GM18858 (cell line): Measurements from ENCODE around the gene SLC25A26.
"Not testable (repeated sequence)": the region's sequence is repeated elsewhere in the genome, so short reads cannot be mapped to it uniquely, and the experiment has no call there.

ENCODE experiments used
- ATAC-seq: cut with Tn5 transposase; IDR thresholded peaks from one replicate; pipeline ENCODE4 v1.9.1; 2021; ENCODE audit not compliant: unreplicated experiment

The SLC25A26 gene

DNA sequence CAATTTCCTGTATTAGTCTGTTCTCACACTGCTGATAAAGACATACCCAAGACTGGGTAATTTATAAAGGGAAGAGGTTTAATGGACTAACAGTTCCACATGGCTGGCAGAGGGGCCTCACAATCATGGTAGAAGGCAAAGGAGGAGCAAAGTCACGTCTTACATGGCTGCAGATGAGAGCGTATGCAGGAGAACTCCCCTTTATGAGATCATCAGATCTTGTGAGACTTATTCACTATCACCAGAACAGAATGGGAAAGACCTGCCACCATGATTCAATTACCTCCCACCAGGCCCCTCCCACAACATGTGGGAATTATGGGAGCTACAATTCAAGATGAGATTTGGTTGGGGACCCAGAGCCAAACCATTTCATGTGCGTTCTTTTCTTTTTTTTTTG is 5.3 kb downstream of the SLC25A26 start:
- not testable (repeated sequence) for ATAC-seq

- ATAC-seq: no peak
Measured at GRCh38 chr3:66227051-66227450, 6.2 kb downstream of the SLC25A26 start.

DNA sequence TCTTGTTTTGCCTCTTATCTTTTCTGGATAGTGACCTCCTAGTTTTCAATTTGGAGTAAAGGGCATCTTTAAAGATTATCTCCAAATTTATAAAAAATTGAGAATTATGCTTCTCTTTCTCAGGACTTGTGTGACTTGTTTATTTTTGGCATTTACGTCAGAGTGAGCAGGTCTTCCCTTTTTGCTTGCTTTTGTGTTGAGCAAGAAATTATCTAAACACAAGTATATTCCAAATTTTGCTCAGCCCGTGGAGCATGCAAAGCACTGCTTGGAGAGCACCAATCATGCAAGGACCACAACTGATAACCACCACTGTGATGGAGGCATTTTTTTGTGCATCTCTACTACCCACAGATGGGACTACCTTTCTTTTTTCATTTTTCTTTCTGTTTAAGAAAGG is 7.1 kb downstream of the SLC25A26 start:
- ATAC-seq: no peak

DNA sequence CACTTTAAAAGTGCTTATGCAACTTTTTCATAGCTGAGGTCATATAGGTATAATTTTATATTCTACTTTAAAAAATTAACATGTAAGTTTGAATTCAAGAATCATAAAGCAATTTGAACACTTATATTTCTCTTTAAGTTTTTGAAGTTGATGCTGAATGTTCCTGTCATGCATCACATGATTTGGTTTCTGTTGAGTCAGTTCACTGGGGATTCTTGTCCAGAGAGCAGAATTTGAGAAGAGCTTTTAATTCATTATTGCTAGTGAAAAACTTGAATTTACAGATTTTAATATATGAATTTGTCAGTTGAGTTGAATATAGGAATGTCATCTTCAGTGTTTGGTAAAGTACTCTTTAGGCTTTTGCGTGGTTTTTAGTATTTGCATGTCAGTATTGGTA is 7.9 kb downstream of the SLC25A26 start:
- ATAC-seq: no peak

DNA sequence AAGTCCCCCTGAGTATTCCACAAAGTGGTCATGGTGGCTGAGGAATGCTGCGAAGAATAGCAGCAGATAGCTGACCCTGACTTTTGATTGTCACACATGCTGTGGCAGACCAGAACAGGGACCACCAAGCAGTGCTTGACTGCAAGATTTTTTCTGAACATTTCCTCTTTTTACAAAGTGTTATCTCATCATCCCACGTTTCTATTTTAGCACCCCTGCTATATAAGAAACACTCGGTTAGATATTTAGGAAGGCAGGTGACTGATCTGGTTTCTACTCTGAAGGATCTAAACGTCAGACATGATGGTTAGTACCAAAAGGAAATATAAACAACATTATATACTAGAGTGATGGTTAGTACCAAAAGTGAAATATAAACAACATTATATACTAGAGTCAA is 9.1 kb downstream of the SLC25A26 start:
- ATAC-seq: no peak

GRCh38 chr3:66233033-66233432 is 12.2 kb downstream of the SLC25A26 start:
- no peak for ATAC-seq

GRCh38 chr3:66236281-66236680 is 15.5 kb downstream of the SLC25A26 start:
- ATAC-seq: no peak

GRCh38 chr3:66237552-66237951 is 16.8 kb downstream of the SLC25A26 start:
- no peak for ATAC-seq

- no peak for ATAC-seq
Measured at GRCh38 chr3:66239513-66240123, 18.8 kb downstream of the SLC25A26 start.

DNA sequence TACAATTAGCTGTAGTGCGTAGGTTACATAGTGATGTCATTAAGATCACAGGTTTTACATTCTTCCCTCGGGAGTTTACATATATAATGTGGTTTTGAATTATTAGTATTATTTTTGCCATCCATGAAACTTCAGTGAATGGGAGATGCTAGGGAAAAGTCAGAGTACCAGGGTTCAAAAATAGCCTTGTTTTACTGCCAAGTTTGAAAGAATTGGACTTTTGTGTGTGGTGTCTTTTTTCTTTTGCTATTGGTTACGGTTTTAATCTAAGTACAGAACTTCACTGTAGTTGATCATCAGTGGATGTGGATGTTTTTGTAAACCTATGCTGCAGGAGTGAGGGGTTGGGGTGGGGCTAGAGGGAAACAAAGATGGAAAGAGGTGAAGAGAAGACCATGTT is 20.7 kb downstream of the SLC25A26 start:
- ATAC-seq: no peak

- ATAC-seq: no peak
Measured at GRCh38 chr3:66242788-66243464, 22.1 kb downstream of the SLC25A26 start.

DNA sequence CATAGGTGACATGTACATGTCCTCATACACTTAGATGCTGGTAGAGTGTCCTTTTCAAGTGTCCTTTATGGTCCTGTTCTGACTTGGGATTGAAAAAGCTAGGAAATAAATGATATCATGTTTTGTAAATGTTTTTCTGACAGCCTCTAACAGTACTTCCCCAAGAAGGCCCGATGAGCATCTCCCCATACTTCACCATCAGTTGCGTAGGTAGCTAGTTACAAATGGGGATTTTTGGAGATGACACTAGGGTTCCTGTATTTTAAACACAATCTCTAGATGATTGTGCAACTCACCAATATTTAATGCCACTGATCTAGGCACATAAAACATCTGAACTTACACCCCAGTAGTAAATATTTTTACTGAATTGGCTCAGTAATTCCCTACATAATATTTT is 27.8 kb downstream of the SLC25A26 start:
- ATAC-seq: no peak

DNA sequence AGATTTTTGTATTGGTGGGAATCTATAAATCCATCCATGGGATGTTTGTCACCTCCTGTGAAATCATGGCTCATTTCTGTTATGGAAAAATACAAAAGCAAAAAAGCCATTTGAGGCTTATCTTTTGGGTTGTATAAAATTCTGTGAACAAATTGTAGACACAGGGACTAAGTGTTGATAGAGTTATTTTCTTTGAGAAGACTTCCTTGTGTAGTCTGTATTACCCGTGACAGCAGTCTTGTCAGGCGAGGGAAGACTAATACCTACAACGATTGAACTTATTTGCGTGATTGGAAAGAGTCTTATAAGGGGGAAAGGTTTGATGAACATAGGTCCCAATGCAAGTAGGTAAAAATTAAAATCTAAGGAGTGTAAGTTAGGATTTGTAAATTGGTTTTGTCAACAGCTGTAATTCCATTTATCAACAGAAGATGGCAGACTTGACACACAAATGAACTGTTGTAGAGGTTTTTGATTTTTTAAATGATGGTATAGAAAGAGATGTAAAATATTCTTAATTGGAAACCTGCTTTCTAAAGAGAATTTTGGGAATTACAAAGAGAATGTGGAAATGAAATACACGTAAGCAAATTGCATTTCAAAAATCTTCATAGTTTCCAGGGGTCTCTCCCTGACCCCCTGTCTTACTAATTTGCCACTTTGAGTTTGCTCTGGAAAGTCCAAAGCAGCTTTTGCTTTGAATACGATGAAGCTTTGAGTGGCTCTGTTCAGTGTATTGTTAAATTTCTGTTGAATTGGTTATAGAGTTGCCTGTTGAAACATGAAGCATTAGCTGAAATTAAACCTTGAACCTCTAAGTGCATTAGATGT is 33.2 kb downstream of the SLC25A26 start:
- ATAC-seq: no peak

- no peak for ATAC-seq
Measured at GRCh38 chr3:66255865-66256264, 35.1 kb downstream of the SLC25A26 start.

- ATAC-seq: no peak
Measured at GRCh38 chr3:66256806-66257205, 36.0 kb downstream of the SLC25A26 start.

DNA sequence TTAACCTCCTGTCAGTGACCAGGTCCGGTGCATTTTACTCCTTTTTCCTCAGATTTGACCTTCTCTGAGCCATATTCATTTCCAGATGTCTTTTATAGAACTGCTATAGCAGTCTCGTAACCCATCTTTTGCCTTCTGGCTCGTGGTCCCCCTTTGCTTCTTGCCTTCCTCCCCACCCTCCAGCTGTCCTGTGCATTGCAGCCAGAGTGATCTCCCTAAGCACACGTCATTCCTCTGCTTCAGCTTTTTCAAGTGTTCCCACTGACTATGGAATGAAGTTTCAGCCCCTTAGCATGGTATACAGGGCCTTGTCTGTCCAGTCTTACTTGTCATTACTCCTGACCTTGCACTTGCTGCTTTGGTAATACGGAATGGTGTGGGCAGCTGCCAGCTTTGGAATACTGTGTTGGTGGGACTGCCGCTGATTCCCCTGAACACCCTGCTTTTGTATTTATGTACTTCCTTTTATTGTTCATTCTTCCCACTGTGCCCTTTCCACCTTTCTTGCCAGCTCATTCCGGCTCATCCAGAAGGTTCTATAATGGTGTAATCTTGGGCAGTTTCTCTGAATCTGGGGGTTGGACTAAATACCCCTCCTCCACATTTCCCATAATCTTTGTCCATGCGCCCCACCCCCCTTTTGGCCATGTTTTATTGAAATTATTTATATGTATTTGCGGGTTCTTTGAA is 38.9 kb downstream of the SLC25A26 start:
- no peak for ATAC-seq

GRCh38 chr3:66260431-66260830 is 39.6 kb downstream of the SLC25A26 start:
- no peak for ATAC-seq

DNA sequence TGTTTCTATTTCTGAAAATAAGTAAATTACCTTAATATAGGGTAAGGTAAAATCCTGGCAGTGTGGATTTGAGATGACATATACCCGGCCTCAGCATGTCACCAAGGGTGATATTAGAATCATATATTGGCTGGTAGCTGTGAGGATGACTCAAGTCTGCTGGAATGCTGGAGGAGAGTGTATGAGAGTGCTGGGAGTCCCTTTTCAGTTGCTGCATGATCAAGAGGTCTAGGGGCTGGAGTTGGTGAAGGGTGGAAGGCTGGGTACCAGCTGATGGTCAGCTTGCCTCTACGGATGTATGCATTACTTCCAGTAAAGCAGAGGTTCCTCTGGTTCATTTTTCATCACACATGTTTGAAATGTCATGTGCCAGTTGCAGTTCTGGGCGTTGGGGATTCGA is 40.6 kb downstream of the SLC25A26 start:
- ATAC-seq: no peak

GRCh38 chr3:66265649-66266048 is 44.8 kb downstream of the SLC25A26 start:
- no peak for ATAC-seq

- ATAC-seq: no peak
Measured at GRCh38 chr3:66266551-66266950, 45.8 kb downstream of the SLC25A26 start.

- peak; percentile 65 for ATAC-seq
Measured at GRCh38 chr3:66267031-66267430, 46.2 kb downstream of the SLC25A26 start.
